ENCODE results near the gene ONECUT2.

The ONECUT2 gene

GRCh38 chr18:57431002-57431382 lies 4.2 kb upstream of the ONECUT2 start:
- Histone ChIP-seq H3K9ac (ENCODE audit: low read depth, low read length) (no peak overlapping the region), H2AFZ (ENCODE audit: low read depth, low read length) (no peak overlapping the region), H3K27ac (ENCODE audit: low read length) (no peak overlapping the region), H3K9me3 (ENCODE audit: insufficient read depth, low read length, severe bottlenecking) (peaks cover 2% of the 10 kb centered on the region), H3K4me3 (ENCODE audit: low read depth in 1 of 2, low read length in 2 of 2) (no peak overlapping the region), H3K79me2 (ENCODE audit: insufficient read depth, low read length) (no peaks in the 10 kb centered on the region), H3K27me3 (ENCODE audit: insufficient read depth, low read length, poor library complexity) (no peaks in the 10 kb centered on the region), H3K36me3 (ENCODE audit: insufficient read depth, low read length) (no peaks in the 10 kb centered on the region), H4K20me1 (ENCODE audit: insufficient read depth, low read length) (no peaks in the 10 kb centered on the region; the same call in 1 of the 2 replicates), H3K4me2 (ENCODE audit: insufficient read depth, low read length) (no peak overlapping the region), H3K4me1 (ENCODE audit: insufficient read depth, low read length) (no peaks in the 10 kb centered on the region)
- ATAC-seq (ENCODE audit: insufficient read depth, low read depth) (no peak), DNase-seq (no peak)
- TF ChIP-seq, protein P1, sequence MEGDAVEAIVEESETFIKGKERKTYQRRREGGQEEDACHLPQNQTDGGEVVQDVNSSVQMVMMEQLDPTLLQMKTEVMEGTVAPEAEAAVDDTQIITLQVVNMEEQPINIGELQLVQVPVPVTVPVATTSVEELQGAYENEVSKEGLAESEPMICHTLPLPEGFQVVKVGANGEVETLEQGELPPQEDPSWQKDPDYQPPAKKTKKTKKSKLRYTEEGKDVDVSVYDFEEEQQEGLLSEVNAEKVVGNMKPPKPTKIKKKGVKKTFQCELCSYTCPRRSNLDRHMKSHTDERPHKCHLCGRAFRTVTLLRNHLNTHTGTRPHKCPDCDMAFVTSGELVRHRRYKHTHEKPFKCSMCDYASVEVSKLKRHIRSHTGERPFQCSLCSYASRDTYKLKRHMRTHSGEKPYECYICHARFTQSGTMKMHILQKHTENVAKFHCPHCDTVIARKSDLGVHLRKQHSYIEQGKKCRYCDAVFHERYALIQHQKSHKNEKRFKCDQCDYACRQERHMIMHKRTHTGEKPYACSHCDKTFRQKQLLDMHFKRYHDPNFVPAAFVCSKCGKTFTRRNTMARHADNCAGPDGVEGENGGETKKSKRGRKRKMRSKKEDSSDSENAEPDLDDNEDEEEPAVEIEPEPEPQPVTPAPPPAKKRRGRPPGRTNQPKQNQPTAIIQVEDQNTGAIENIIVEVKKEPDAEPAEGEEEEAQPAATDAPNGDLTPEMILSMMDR (IDR thresholded peaks at IDR 0.05; ENCODE audit: borderline replicate concordance, extremely low read depth, low read length, poor library complexity, severe bottlenecking), result no peak
- TF ChIP-seq EZH2 (IDR thresholded peaks at IDR 0.05; ENCODE audit: borderline replicate concordance, low read depth, low read length, severe bottlenecking), result no peak

- H3K27me3 ChIP-seq (ENCODE audit: insufficient read depth, low read length, poor library complexity), result no peaks in the 10 kb centered on the region
- H3K79me2 ChIP-seq (ENCODE audit: insufficient read depth, low read length), result no peaks in the 10 kb centered on the region
- H3K9me3 ChIP-seq (ENCODE audit: insufficient read depth, low read length, severe bottlenecking), result peaks cover 6% of the 10 kb centered on the region
- H3K36me3 ChIP-seq (ENCODE audit: insufficient read depth, low read length), result no peaks in the 10 kb centered on the region
- no peak for ATAC-seq (ENCODE audit: insufficient read depth, low read depth)
- no peak for TF ChIP-seq EZH2 (IDR thresholded peaks at IDR 0.05; ENCODE audit: borderline replicate concordance, low read depth, low read length, severe bottlenecking)
- TF ChIP-seq, protein P1 (IDR thresholded peaks at IDR 0.05; ENCODE audit: borderline replicate concordance, extremely low read depth, low read length, poor library complexity, severe bottlenecking), result no peak
- no peak overlapping the region for H3K27ac ChIP-seq (ENCODE audit: low read length)
- no peak overlapping the region for H2AFZ ChIP-seq (ENCODE audit: low read depth, low read length)
- no peaks in the 10 kb centered on the region for H3K4me1 ChIP-seq (ENCODE audit: insufficient read depth, low read length)
- no peak overlapping the region for H3K4me3 ChIP-seq (ENCODE audit: low read depth in 1 of 2, low read length in 2 of 2)
- no peak overlapping the region for H3K4me2 ChIP-seq (ENCODE audit: insufficient read depth, low read length)
- DNase-seq, result no peak
- no peak overlapping the region for H3K9ac ChIP-seq (ENCODE audit: low read depth, low read length)
- H4K20me1 ChIP-seq (ENCODE audit: insufficient read depth, low read length), result no peaks in the 10 kb centered on the region; the same call in 1 of the 2 replicates
These were observed 3.6 kb upstream of the ONECUT2 start for GRCh38 chr18:57431467-57432080.

- Histone ChIP-seq H3K4me2 (ENCODE audit: insufficient read depth, low read length) (no peak overlapping the region), H3K4me1 (ENCODE audit: insufficient read depth, low read length) (no peaks in the 10 kb centered on the region), H3K9ac (ENCODE audit: low read depth, low read length) (no peak overlapping the region), H2AFZ (ENCODE audit: low read depth, low read length) (no peak overlapping the region), H3K9me3 (ENCODE audit: insufficient read depth, low read length, severe bottlenecking) (peaks cover 7% of the 10 kb centered on the region), H3K79me2 (ENCODE audit: insufficient read depth, low read length) (no peaks in the 10 kb centered on the region), H3K27ac (ENCODE audit: low read length) (no peak overlapping the region), H3K36me3 (ENCODE audit: insufficient read depth, low read length) (no peaks in the 10 kb centered on the region), H4K20me1 (ENCODE audit: insufficient read depth, low read length) (no peaks in the 10 kb centered on the region; the same call in 1 of the 2 replicates), H3K27me3 (ENCODE audit: insufficient read depth, low read length, poor library complexity) (no peaks in the 10 kb centered on the region), H3K4me3 (ENCODE audit: low read depth in 1 of 2, low read length in 2 of 2) (no peak overlapping the region)
- ATAC-seq (ENCODE audit: insufficient read depth, low read depth) (no peak), DNase-seq (no peak)
- no peak for TF ChIP-seq EZH2 (IDR thresholded peaks at IDR 0.05; ENCODE audit: borderline replicate concordance, low read depth, low read length, severe bottlenecking)
- TF ChIP-seq, protein P1 (IDR thresholded peaks at IDR 0.05; ENCODE audit: borderline replicate concordance, extremely low read depth, low read length, poor library complexity, severe bottlenecking), result no peak
These were observed 3.0 kb upstream of the ONECUT2 start for GRCh38 chr18:57432140-57432539.

Data from DND-41 (cell line).